ENCODE measurements around the gene PTPRB. TPM values are rescaled to one million over a fixed set of nuclear protein-coding genes. Genes with fewer than 3 reads are reported as not detected.

The PTPRB gene
- total and polyA plus RNA-seq, 2 of the 8 experiments (the other 6 are each of a cell fraction or from before 2014, with no cell fraction given) = 0.36 to 0.58 TPM

DNA sequence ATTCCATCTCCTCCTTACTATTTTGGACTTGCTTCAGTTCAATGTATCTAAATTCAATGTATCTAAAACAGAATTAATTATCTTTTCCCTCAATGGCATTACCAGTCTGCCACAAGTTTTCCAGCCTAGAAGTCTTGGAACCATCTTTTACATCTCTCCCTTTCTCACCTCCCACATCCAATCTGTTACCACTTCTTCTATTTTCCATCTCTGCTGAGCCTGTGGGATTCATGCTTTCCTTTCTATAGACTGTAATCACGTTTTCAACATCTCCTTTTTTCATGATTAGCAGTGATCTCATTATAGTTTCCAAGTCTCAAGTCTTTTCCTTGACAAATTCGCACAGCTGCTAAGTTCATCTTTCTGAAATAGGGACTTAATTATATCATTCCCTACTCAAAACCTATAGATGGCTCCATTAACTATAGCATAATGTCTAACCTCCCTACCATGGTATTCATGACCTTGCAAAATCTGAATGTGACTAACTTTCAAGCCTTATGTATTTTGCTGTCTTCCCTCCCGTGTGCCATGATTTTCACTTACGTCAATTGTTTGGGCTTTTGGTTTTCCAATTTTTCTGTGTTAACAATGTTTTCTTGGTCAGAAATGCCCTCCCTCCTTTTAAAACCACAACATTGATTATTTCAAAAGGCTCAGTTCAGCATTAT lies 20.5 kb upstream of the PTPRB start (continued):
- TF ChIP-seq CHD7 (IDR thresholded peaks at IDR 0.05; ENCODE audit: insufficient replicate concordance, low read length) = no peak
- no peak for TF ChIP-seq ZNF274 (IDR thresholded peaks at IDR 0.05; ENCODE audit: borderline replicate concordance, extremely low read depth, low read length)
- no peak for TF ChIP-seq BACH1 (IDR thresholded peaks at IDR 0.05; ENCODE audit: low read length)
- no peak for TF ChIP-seq EP300 (IDR thresholded peaks at IDR 0.05; ENCODE audit: borderline replicate concordance in 1 of 2, low read depth in 2 of 2, low read length in 2 of 2)

Measured in H1 (cell line).